ENCODE measurements around the gene LIMK1. TPM values are rescaled to one million over a fixed set of nuclear protein-coding genes. Genes with fewer than 3 reads are reported as not detected.

LIMK1 gene
- polyA plus RNA-seq, 1 donor (not counting 4 experiments of a cell fraction or from before 2014, with no cell fraction given) = 13.3 TPM

GRCh38 chr7:74155810-74156395 is 72.3 kb downstream of the LIMK1 start:
- H3K4me2 ChIP-seq (ENCODE audit: control insufficient read depth, extremely low read depth, insufficient read depth, low read depth, low read length) = no peak overlapping the region
- H3K36me3 ChIP-seq (ENCODE audit: control insufficient read depth in 2 of 2, extremely low read depth in 1 of 2, insufficient read depth in 2 of 2, low read length in 2 of 2) = no peaks in the 10 kb centered on the region
- no peak overlapping the region for H3K9ac ChIP-seq (ENCODE audit: control insufficient read depth, extremely low read depth, insufficient read depth, low read length)
- dilution Hi-C loops (cut with MboI; ENCODE audit: extremely low pct_ligation_motif_present, low sequenced_read_pairs) = no loop called here
- no peak overlapping the region for H2AFZ ChIP-seq (ENCODE audit: control insufficient read depth, low read length)
- H3K9me1 ChIP-seq (ENCODE audit: control insufficient read depth, extremely low read depth, insufficient read depth, low read length) = no peaks in the 10 kb centered on the region
- no peaks in the 10 kb centered on the region for H3K9me3 ChIP-seq (ENCODE audit: control insufficient read depth, low read depth, low read length)
- FAIRE-seq (no peak), DNase-seq (ENCODE audit: low read depth, low spot score) (no peak)
- no peak overlapping the region for H3K4me3 ChIP-seq (ENCODE audit: control insufficient read depth in 2 of 3, extremely low read depth in 1 of 3, insufficient read depth in 2 of 3, low read depth in 1 of 3, low read length in 3 of 3)
- TF ChIP-seq EZH2 (IDR thresholded peaks at IDR 0.05; ENCODE audit: low read length) = no peak
- TF ChIP-seq, protein P1, sequence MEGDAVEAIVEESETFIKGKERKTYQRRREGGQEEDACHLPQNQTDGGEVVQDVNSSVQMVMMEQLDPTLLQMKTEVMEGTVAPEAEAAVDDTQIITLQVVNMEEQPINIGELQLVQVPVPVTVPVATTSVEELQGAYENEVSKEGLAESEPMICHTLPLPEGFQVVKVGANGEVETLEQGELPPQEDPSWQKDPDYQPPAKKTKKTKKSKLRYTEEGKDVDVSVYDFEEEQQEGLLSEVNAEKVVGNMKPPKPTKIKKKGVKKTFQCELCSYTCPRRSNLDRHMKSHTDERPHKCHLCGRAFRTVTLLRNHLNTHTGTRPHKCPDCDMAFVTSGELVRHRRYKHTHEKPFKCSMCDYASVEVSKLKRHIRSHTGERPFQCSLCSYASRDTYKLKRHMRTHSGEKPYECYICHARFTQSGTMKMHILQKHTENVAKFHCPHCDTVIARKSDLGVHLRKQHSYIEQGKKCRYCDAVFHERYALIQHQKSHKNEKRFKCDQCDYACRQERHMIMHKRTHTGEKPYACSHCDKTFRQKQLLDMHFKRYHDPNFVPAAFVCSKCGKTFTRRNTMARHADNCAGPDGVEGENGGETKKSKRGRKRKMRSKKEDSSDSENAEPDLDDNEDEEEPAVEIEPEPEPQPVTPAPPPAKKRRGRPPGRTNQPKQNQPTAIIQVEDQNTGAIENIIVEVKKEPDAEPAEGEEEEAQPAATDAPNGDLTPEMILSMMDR (optimal IDR thresholded peaks at IDR 0.05 in 1 of 3, IDR thresholded peaks at IDR 0.05 in 1 of 3, conservative IDR thresholded peaks at IDR 0.05 in 1 of 3; ENCODE audit: extremely low read depth in 1 of 3, insufficient read depth in 2 of 3, low read length in 3 of 3) = no peak
- no peaks in the 10 kb centered on the region for H3K4me1 ChIP-seq (ENCODE audit: control insufficient read depth, extremely low read depth, insufficient read depth, low read length)
- H4K20me1 ChIP-seq (ENCODE audit: control insufficient read depth, extremely low read depth, insufficient read depth, low read length) = no peaks in the 10 kb centered on the region
- H3K27me3 ChIP-seq (ENCODE audit: control insufficient read depth, extremely low read depth, insufficient read depth, low read length) = no peaks in the 10 kb centered on the region
- no peaks in the 10 kb centered on the region for H3K79me2 ChIP-seq (ENCODE audit: control insufficient read depth, insufficient read depth, low read length)
- H3K27ac ChIP-seq (ENCODE audit: control insufficient read depth, insufficient read depth, low read length) = no peak overlapping the region

DNA sequence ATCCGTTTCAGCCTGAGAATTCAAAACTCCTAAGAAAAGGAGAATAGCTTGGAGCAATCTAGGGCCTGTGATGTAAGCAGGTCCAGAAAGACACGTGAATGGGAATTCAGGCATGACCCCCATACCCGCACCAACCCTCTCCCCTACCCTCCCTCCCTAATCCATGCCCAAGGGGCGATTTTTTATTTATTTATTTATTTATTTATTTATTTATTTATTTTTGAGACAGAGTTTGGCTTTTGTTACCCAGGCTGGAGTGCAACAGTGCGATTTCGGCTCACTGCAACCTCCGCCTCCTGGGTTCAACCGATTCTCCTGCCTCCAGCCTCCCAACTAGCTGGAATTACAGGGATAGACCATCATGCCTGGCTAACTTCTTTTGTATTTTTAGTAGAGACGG is 74.0 kb downstream of the LIMK1 start:
- DNase-seq (ENCODE audit: low read depth, low spot score) (no peak), FAIRE-seq (no peak)
- Histone ChIP-seq H3K4me1 (ENCODE audit: control insufficient read depth, extremely low read depth, insufficient read depth, low read length) (no peaks in the 10 kb centered on the region), H3K9me3 (ENCODE audit: control insufficient read depth, low read depth, low read length) (no peaks in the 10 kb centered on the region), H3K36me3 (ENCODE audit: control insufficient read depth in 2 of 2, extremely low read depth in 1 of 2, insufficient read depth in 2 of 2, low read length in 2 of 2) (no peaks in the 10 kb centered on the region), H3K4me2 (ENCODE audit: control insufficient read depth, extremely low read depth, insufficient read depth, low read depth, low read length) (no peak overlapping the region), H3K9me1 (ENCODE audit: control insufficient read depth, extremely low read depth, insufficient read depth, low read length) (no peaks in the 10 kb centered on the region), H3K27ac (ENCODE audit: control insufficient read depth, insufficient read depth, low read length) (no peak overlapping the region), H3K79me2 (ENCODE audit: control insufficient read depth, insufficient read depth, low read length) (no peaks in the 10 kb centered on the region), H3K27me3 (ENCODE audit: control insufficient read depth, extremely low read depth, insufficient read depth, low read length) (no peaks in the 10 kb centered on the region), H4K20me1 (ENCODE audit: control insufficient read depth, extremely low read depth, insufficient read depth, low read length) (no peaks in the 10 kb centered on the region), H3K4me3 (ENCODE audit: control insufficient read depth in 2 of 3, extremely low read depth in 1 of 3, insufficient read depth in 2 of 3, low read depth in 1 of 3, low read length in 3 of 3) (no peak overlapping the region), H2AFZ (ENCODE audit: control insufficient read depth, low read length) (no peak overlapping the region), H3K9ac (ENCODE audit: control insufficient read depth, extremely low read depth, insufficient read depth, low read length) (no peak overlapping the region)
- TF ChIP-seq, protein P1 (optimal IDR thresholded peaks at IDR 0.05 in 1 of 3, IDR thresholded peaks at IDR 0.05 in 1 of 3, conservative IDR thresholded peaks at IDR 0.05 in 1 of 3; ENCODE audit: extremely low read depth in 1 of 3, insufficient read depth in 2 of 3, low read length in 3 of 3) = no peak
- no peak for TF ChIP-seq EZH2 (IDR thresholded peaks at IDR 0.05; ENCODE audit: low read length)
- dilution Hi-C loops (cut with MboI; ENCODE audit: extremely low pct_ligation_motif_present, low sequenced_read_pairs) = no loop called here
